IMR-90 (cell line): Measurements from ENCODE around the gene SYS1. TPM values are rescaled to one million over a fixed set of nuclear protein-coding genes. Genes with fewer than 3 reads are reported as not detected.

Experiments
- ATAC-seq: fragments of 200-7000 bp; cut with Tn5 transposase; 2 replicates; pipeline ENCODE4 v1.9.1; 2020; ENCODE audit warnings: low read depth, mild to moderate bottlenecking, moderate library complexity
- BruUV-seq: library from RNA; stranded (reverse); fragments of 400-500 nt; replicated peaks from 2 replicates; lab custom pipeline; 2021; lab: Mats Ljungman, UMichigan
- CTCF ChIA-PET: fragments of 300-600 bp; formaldehyde crosslinking; extraction: SDS; loops from one replicate; lab custom pipeline; 2021; ENCODE audit warnings: antibody characterized with exemption; lab: Yijun Ruan, JAX
- POLR2A ChIA-PET: fragments of 300-600 bp; sonication (Branson Sonifier 250); formaldehyde crosslinking; loops from one replicate; lab custom pipeline; 2022; ENCODE audit warnings: antibody characterized with exemption; ENCODE audit not compliant: unreplicated experiment; lab: Charles Lee
- DNase-seq: peaks from one replicate; pipeline ENCODE4 v3.0.0; 2013
- H2AFZ ChIP-seq: replicated peaks from 2 replicates; pipeline ENCODE3; 2013; ENCODE audit warnings: low read length, mild to moderate bottlenecking; ENCODE audit not compliant: poor library complexity
- H2AK5ac ChIP-seq: 2 replicates; pipeline ENCODE4 v1.6.1; 2013; ENCODE audit warnings: low read depth, low read length, inconsistent platforms
- H2AK9ac ChIP-seq: replicated peaks from 2 replicates; pipeline ENCODE3; 2013; ENCODE audit warnings: mild to moderate bottlenecking, low read depth, low read length, moderate library complexity; ENCODE audit not compliant: poor library complexity
- H2BK120ac ChIP-seq: 2 replicates; pipeline ENCODE4 v1.6.1; 2013; ENCODE audit warnings: low read depth, low read length, inconsistent platforms
- H2BK15ac ChIP-seq: 3 replicates; pipeline ENCODE4 v1.6.1; 2013; ENCODE audit warnings: low read depth, low read length, inconsistent platforms
- H2BK20ac ChIP-seq: 2 replicates; pipeline ENCODE4 v1.6.1; 2013; ENCODE audit warnings: low read depth, mild to moderate bottlenecking, inconsistent platforms, low read length, moderate library complexity
- H2BK5ac ChIP-seq: 2 replicates; pipeline ENCODE4 v1.6.1; 2013; ENCODE audit warnings: mild to moderate bottlenecking, low read depth, low read length, inconsistent platforms; ENCODE audit not compliant: poor library complexity, severe bottlenecking
- H3K14ac ChIP-seq: replicated peaks from 2 replicates; pipeline ENCODE4 v1.6.1; 2013; ENCODE audit warnings: low read depth, low read length, inconsistent platforms
- H3K18ac ChIP-seq: 2 replicates; pipeline ENCODE4 v1.6.1; 2013; ENCODE audit warnings: low read depth, low read length, control low read depth
- H3K23ac ChIP-seq: 2 replicates; pipeline ENCODE4 v1.6.1; 2013; ENCODE audit warnings: low read depth, low read length, inconsistent platforms
- H3K27ac ChIP-seq: 2 replicates; pipeline ENCODE4 v1.5.1; 2013; ENCODE audit warnings: mild to moderate bottlenecking, control low read depth, low read length; ENCODE audit not compliant: insufficient read depth
- H3K27me3 ChIP-seq: 2 replicates; pipeline ENCODE4 v1.6.1; 2013; ENCODE audit warnings: low read length; ENCODE audit not compliant: control insufficient read depth, insufficient read depth
- H3K36me3 ChIP-seq: 2 replicates; pipeline ENCODE4 v1.6.1; 2013; ENCODE audit warnings: low read length, mixed read lengths; ENCODE audit not compliant: control insufficient read depth, insufficient read depth
- H3K4ac ChIP-seq: 2 replicates; pipeline ENCODE4 v1.6.1; 2013; ENCODE audit warnings: low read depth, low read length, inconsistent platforms
- H3K4me1 ChIP-seq: 2 replicates; pipeline ENCODE4 v1.6.1; 2013; ENCODE audit warnings: low read length, mixed read lengths; ENCODE audit not compliant: control insufficient read depth, insufficient read depth
- H3K4me2 ChIP-seq: 2 replicates; pipeline ENCODE4 v1.6.1; 2013; ENCODE audit warnings: low read depth, mild to moderate bottlenecking, control low read depth, low read length, moderate library complexity
- H3K4me3 ChIP-seq: 2 replicates; pipeline ENCODE4 v1.5.1; 2013; ENCODE audit warnings: low read depth, mild to moderate bottlenecking, control low read depth, low read length, moderate library complexity; ENCODE audit not compliant: insufficient read depth
- H3K56ac ChIP-seq: 2 replicates; pipeline ENCODE4 v1.6.1; 2013; ENCODE audit warnings: low read length, inconsistent platforms; ENCODE audit not compliant: insufficient read depth; ENCODE audit errors: extremely low read depth
- H3K79me1 ChIP-seq, 2 experiments: 2 replicates each; pipeline ENCODE4 v1.6.1; 2013; ENCODE audit warnings: low read length in 2 of 2, inconsistent platforms in 1 of 2, low read depth in 1 of 2
- H3K9ac ChIP-seq: 2 replicates; pipeline ENCODE4 v1.6.1; 2013; ENCODE audit warnings: low read depth, low read length, control low read depth
- H3K9me1 ChIP-seq: 2 replicates; pipeline ENCODE4 v1.6.1; 2013; ENCODE audit warnings: low read length, inconsistent platforms; ENCODE audit not compliant: insufficient read depth
- H3K9me3 ChIP-seq: 2 replicates; pipeline ENCODE4 v1.6.1; 2013; ENCODE audit warnings: low read length; ENCODE audit not compliant: control insufficient read depth, insufficient read depth
- H4K20me1 ChIP-seq: 2 replicates; pipeline ENCODE4 v1.6.1; 2013; ENCODE audit warnings: low read length, inconsistent platforms; ENCODE audit not compliant: insufficient read depth
- H4K5ac ChIP-seq: 2 replicates; pipeline ENCODE4 v1.6.1; 2013; ENCODE audit warnings: mild to moderate bottlenecking, low read depth, low read length, control low read depth
- H4K8ac ChIP-seq, 2 experiments: 2 replicates each; pipeline ENCODE4 v1.6.1; 2013; ENCODE audit warnings: low read depth in 2 of 2, low read length in 2 of 2, control low read depth in 1 of 2, inconsistent platforms in 1 of 2
- H4K91ac ChIP-seq: 2 replicates; pipeline ENCODE4 v1.6.1; 2013; ENCODE audit warnings: low read depth, low read length, inconsistent platforms; ENCODE audit not compliant: insufficient read depth
- CHD1 ChIP-seq: IDR thresholded peaks from 2 replicates; pipeline ENCODE4 v1.6.1; 2012; ENCODE audit warnings: low read depth, low read length, improper control_type of control experiment
- MXI1 ChIP-seq: IDR thresholded peaks from 2 replicates; pipeline ENCODE4 v1.6.1; 2012; ENCODE audit warnings: low read depth, mild to moderate bottlenecking, low read length, moderate library complexity, borderline replicate concordance
- WGBS, 2 experiments: methylation state at CpG; one replicate each; pipeline versions ENCODE4 v1.1.5 to v1.1.7; 2013; ENCODE audit warnings: missing lambda C conversion rate in 2 of 2; ENCODE audit not compliant: insufficient read length in 1 of 2; ENCODE audit errors: extremely low coverage in 2 of 2; 5-methylcytosine and 5-hydroxymethylcytosine counted together
- dilution Hi-C: fragments of 300-500 bp; cut with HindIII; formaldehyde crosslinking; loops from one replicate; pipeline ENCODE4 v1.14.3; 2018; ENCODE audit warnings: low sequenced_read_pairs; ENCODE audit not compliant: unreplicated experiment
- in situ Hi-C: fragments of 300-500 bp; cut with MboI; formaldehyde crosslinking; loops from 3 replicates; pipeline ENCODE4 v1.14.3; 2019; ENCODE audit warnings: low sequenced_read_pairs, inconsistent platforms, mixed read lengths
- intact Hi-C: fragments of 100-400 bp; cut with micrococcal nuclease; formaldehyde crosslinking; loops from 2 replicates; pipeline ENCODE4 v1.10.0; 2022
- polyA plus RNA-seq, 3 experiments: library from polyadenylated mRNA; depleted of rRNA; stranded (reverse); fragments of >200 nt; gene quantifications; 2 replicates each; pipeline ENCODE4 v1.2.3, GENCODE V29; 2012; ENCODE audit warnings: low replicate concordance in 1 of 3
- total RNA-seq: library from RNA; depleted of rRNA; stranded (reverse); fragments of >200 nt; gene quantifications from 2 replicates; pipeline ENCODE4 v1.2.3, GENCODE V29; 2012
- TF ChIP-seq, protein P1 (sequence below): fragments of 150-350 bp; IDR thresholded peaks from 2 replicates; pipeline ENCODE4 v1.6.1; 2016; ENCODE audit warnings: low read depth, mild to moderate bottlenecking, low read length, moderate library complexity, borderline replicate concordance

SYS1 gene
- total and polyA plus RNA-seq, 2 of the 4 experiments (the other 2 are of a cell fraction): 12.9 to 24.6 TPM

DNA sequence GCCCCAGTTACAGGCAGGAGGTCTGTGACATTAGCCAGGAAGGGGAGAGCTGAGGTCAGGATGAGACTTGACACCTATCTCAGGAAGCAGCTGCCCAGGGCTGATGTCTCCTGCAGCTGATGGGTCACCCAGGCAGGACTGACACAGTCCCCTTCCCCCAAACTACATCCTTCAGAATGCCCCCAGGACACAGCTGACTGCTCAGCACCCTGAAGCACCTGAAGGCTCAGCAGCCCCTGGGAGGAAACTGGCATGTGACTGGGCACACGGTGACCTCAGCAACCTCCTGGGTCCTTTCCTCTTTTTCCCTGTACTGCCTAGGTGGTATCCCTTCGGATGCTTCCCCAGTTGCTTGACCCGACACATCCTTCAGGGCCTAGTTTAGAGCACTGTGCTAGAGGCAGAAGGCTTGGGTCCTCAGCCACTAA, 16.7 kb upstream of the SYS1 start:
- Histone ChIP-seq H3K4me2 (peak overlapping the region; percentile 80), H3K18ac (peak overlapping the region; percentile 82), H2AFZ (no peak overlapping the region), H3K27me3 (no peaks in the 10 kb centered on the region), H3K36me3 (peaks cover 8% of the 10 kb centered on the region; the same call in 1 of the 2 replicates), H2BK120ac (peak overlapping the region; percentile 37), H3K9me3 (no peaks in the 10 kb centered on the region), H3K4ac (peak overlapping the region; percentile 82), H2AK5ac (peak overlapping the region; percentile 73), H3K9ac (peak overlapping the region; percentile 95), H2BK15ac (peak overlapping the region; percentile 50; the same call in 2 of the 3 replicates), H4K20me1 (peaks cover 42% of the 10 kb centered on the region), H4K8ac (peak overlapping the region; percentile 43 to 56), H4K91ac (peak overlapping the region; percentile 39; the same call in 1 of the 2 replicates), H2BK5ac (peak overlapping the region; percentile 73), H3K27ac (peak overlapping the region; percentile 91), H3K79me1 (peaks cover 0 to 64% of the 10 kb centered on the region in 2 experiments; a peak in 3 of 4 replicates), H3K4me1 (peaks cover 45% of the 10 kb centered on the region), H3K14ac (peak overlapping the region; percentile 94), H3K23ac (peak overlapping the region; percentile 92), H4K5ac (0 out of 2 replicates have a peak overlapping the region, but pooled peaks have one; percentile 9), H2BK20ac (peak overlapping the region; percentile 19; the same call in 1 of the 2 replicates), H3K56ac (peak overlapping the region; percentile 58), H3K4me3 (peak overlapping the region; percentile 74), H2AK9ac (peak overlapping the region; percentile 25), H3K9me1 (peaks cover 13% of the 10 kb centered on the region; the same call in 1 of the 2 replicates)
- no peak for ATAC-seq
- no peak for DNase-seq
- intact Hi-C loops (no loop called here), in situ Hi-C loops (loop anchor here (25.0 kb wide), 1 partner anchor 566 kb away; the partner anchor contains the start of gene PLTP), dilution Hi-C loops (no loop called here)
- TF ChIP-seq, protein P1, sequence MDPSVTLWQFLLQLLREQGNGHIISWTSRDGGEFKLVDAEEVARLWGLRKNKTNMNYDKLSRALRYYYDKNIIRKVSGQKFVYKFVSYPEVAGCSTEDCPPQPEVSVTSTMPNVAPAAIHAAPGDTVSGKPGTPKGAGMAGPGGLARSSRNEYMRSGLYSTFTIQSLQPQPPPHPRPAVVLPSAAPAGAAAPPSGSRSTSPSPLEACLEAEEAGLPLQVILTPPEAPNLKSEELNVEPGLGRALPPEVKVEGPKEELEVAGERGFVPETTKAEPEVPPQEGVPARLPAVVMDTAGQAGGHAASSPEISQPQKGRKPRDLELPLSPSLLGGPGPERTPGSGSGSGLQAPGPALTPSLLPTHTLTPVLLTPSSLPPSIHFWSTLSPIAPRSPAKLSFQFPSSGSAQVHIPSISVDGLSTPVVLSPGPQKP: no peak
- 0 out of 2 replicates have a peak, but pooled peaks have one; percentile 32 for TF ChIP-seq CHD1
- TF ChIP-seq MXI1: no peak
- WGBS, 2 experiments: no CpG with 5 or more reads among the region's 3 CpGs
- POLR2A ChIA-PET: interaction anchor here (0.5 to 1.3 kb wide), 2 partner anchors 9 to 20 kb away, joined by 3 to 4 read pairs; no protein-coding TSS in a partner anchor
- CTCF ChIA-PET: no interaction called here
- BruUV-seq: no TSS peak
